K562 (cell line): ENCODE results near the gene NDST4. TPM values are rescaled to one million over a fixed set of nuclear protein-coding genes. Genes with fewer than 3 reads are reported as not detected.

ENCODE experiments used
- ATAC-seq: fragments of 200-7000 bp; cut with Tn5 transposase; 3 replicates; pipeline ENCODE4 v1.9.1; 2020; ENCODE audit warnings: moderate library complexity
- BruUV-seq: library from RNA; stranded (reverse); fragments of 400-500 nt; replicated peaks from 2 replicates; lab custom pipeline; 2021; lab: Mats Ljungman, UMichigan
- CTCF ChIA-PET: fragments of 300-600 bp; formaldehyde crosslinking; extraction: SDS; loops from one replicate; lab custom pipeline; 2021; ENCODE audit warnings: low intra/inter-chr PET ratio; lab: Yijun Ruan, JAX
- POLR2A ChIA-PET: fragments of 300-600, 350-650 bp; sonication (Branson Sonifier 250); formaldehyde crosslinking; extraction: SDS; loops from one replicate; lab custom pipeline; 2021; ENCODE audit warnings: antibody characterized with exemption, inconsistent platforms; lab: Yijun Ruan, JAX
- DNase-seq, 4 experiments: peaks; one replicate each; pipeline versions ENCODE4 v3.0.0 to v3.0.0-alpha.2; 2011 to 2018; ENCODE audit warnings: low spot score in 3 of 4, mixed read lengths in 3 of 4; ENCODE audit errors: extremely low read depth in 1 of 4
- FAIRE-seq: peaks from 2 replicates; lab custom pipeline; 2011; peaks lifted over from hg19 to GRCh38; lab: Jason Lieb, UNC
- H2AFZ ChIP-seq: 2 replicates; pipeline ENCODE4 v1.6.0; 2011; ENCODE audit warnings: low read depth, low read length, control low read depth, inconsistent platforms
- H3K27ac ChIP-seq: fragments of 200-600 bp; 3 replicates; pipeline ENCODE4 v1.8.0; 2011; ENCODE audit warnings: low read depth, mild to moderate bottlenecking, control low read depth, inconsistent platforms, low read length, moderate library complexity, mixed read lengths; ENCODE audit errors: extremely low read depth
- H3K27me3 ChIP-seq, 2 experiments: fragments of 300-600 bp in 1 of 2; 2 replicates in 1 of 2; 3 replicates in 1 of 2; pipeline versions ENCODE4 v1.6.0 to v1.8.0; 2011; ENCODE audit warnings: inconsistent platforms in 2 of 2, low read length in 2 of 2, mild to moderate bottlenecking in 1 of 2, mixed read lengths in 1 of 2, moderate library complexity in 1 of 2; ENCODE audit not compliant: control insufficient read depth in 2 of 2, insufficient read depth in 2 of 2
- H3K36me3 ChIP-seq: fragments of 300-600 bp; 3 replicates; pipeline ENCODE4 v1.8.0; 2011; ENCODE audit warnings: mild to moderate bottlenecking, low read length, inconsistent platforms; ENCODE audit not compliant: control insufficient read depth, insufficient read depth
- H3K4me1 ChIP-seq, 2 experiments: fragments of 200-600 bp in 1 of 2; replicated peaks in 1 of 2; 2 replicates in 1 of 2; 3 replicates in 1 of 2; pipeline versions ENCODE4 v1.5.1 to v1.8.0; 2011; ENCODE audit warnings: inconsistent platforms in 2 of 2, low read length in 2 of 2, mild to moderate bottlenecking in 1 of 2, mixed read lengths in 1 of 2, moderate library complexity in 1 of 2; ENCODE audit not compliant: control insufficient read depth in 2 of 2, insufficient read depth in 2 of 2
- H3K4me2 ChIP-seq: 2 replicates; pipeline ENCODE4 v1.6.1; 2011; ENCODE audit warnings: low read length, control low read depth, inconsistent platforms, mixed read lengths; ENCODE audit not compliant: insufficient read depth
- H3K4me3 ChIP-seq: fragments of 200-600 bp; sonication (generic), shearing (Covaris generic); 2 replicates; pipeline ENCODE4 v1.5.1; 2016; ENCODE audit warnings: control low read depth, inconsistent platforms
- H3K79me2 ChIP-seq: fragments of 200-600 bp; 3 replicates; pipeline ENCODE4 v1.8.0; 2011; ENCODE audit warnings: low read length, inconsistent platforms; ENCODE audit not compliant: control insufficient read depth, insufficient read depth
- H3K9ac ChIP-seq, 2 experiments: 2 replicates each; pipeline versions ENCODE4 v1.6.0 to v1.6.1; 2011; ENCODE audit warnings: low read depth in 2 of 2, low read length in 2 of 2, control low read depth in 1 of 2, inconsistent platforms in 1 of 2, mild to moderate bottlenecking in 1 of 2, mixed read lengths in 1 of 2; ENCODE audit not compliant: insufficient read depth in 1 of 2
- H3K9me1 ChIP-seq: one replicate; pipeline ENCODE4 v1.6.0; 2011; ENCODE audit warnings: inconsistent platforms, mild to moderate bottlenecking, low read length, moderate library complexity; ENCODE audit not compliant: control insufficient read depth, insufficient read depth
- H3K9me3 ChIP-seq: replicated peaks from 2 replicates; pipeline ENCODE4 v1.5.1; 2011; ENCODE audit warnings: low read depth, low read length, inconsistent platforms; ENCODE audit not compliant: control insufficient read depth, insufficient read depth
- H4K20me1 ChIP-seq: replicated peaks from 2 replicates; pipeline ENCODE4 v1.6.1; 2011; ENCODE audit warnings: low read length, inconsistent platforms, mixed read lengths; ENCODE audit not compliant: control insufficient read depth, insufficient read depth
- BRD4 ChIP-seq: fragments of 200-600 bp; sonication (generic); IDR thresholded peaks from 2 replicates; pipeline ENCODE4 v1.6.1; 2017; ENCODE audit warnings: inconsistent platforms
- GATA2 ChIP-seq: sonication (generic); formaldehyde crosslinking; IDR thresholded peaks from 2 replicates; pipeline ENCODE4 v1.4.0; 2020; ENCODE audit warnings: mild to moderate bottlenecking, missing genetic modification reagents
- JUN ChIP-seq, 2 experiments: sonication (generic) in 1 of 2; formaldehyde crosslinking in 1 of 2; IDR thresholded peaks; 2 replicates each; pipeline versions ENCODE4 v1.6.1 to v1.8.0; 2012 to 2022; ENCODE audit warnings: borderline replicate concordance in 2 of 2, mild to moderate bottlenecking in 2 of 2, improper control_type of control experiment in 1 of 2, low read depth in 1 of 2, low read length in 1 of 2, missing genetic modification reagents in 1 of 2
- PBX2 ChIP-seq, 2 experiments: IDR thresholded peaks in 1 of 2; conservative IDR thresholded peaks in 1 of 2; 2 replicates each; pipeline ENCODE4 v1.6.1; 2016; ENCODE audit warnings: low read depth in 2 of 2, mild to moderate bottlenecking in 1 of 2, missing compliant biosample characterization in 1 of 2, missing genetic modification characterization in 1 of 2, moderate library complexity in 1 of 2
- RUNX1 ChIP-seq: sonication (generic); IDR thresholded peaks from 2 replicates; pipeline ENCODE4 v1.6.1; 2016; ENCODE audit warnings: antibody characterized with exemption, low read depth
- TAF7 ChIP-seq: fragments of 450-650 bp; IDR thresholded peaks from 2 replicates; pipeline ENCODE4 v1.6.1; 2016; ENCODE audit warnings: missing genetic modification characterization, missing compliant biosample characterization
- TRIM28 ChIP-seq: fragments of 450-650 bp; IDR thresholded peaks from 2 replicates; pipeline ENCODE4 v1.6.1; 2017
- WGBS: fragments of 100-300 bp; shearing (Covaris generic); methylation state at CpG from one replicate; pipeline ENCODE4 v1.1.6; 2016; ENCODE audit warnings: low coverage, mixed read lengths; ENCODE audit not compliant: insufficient coverage; ENCODE audit errors: missing lambda C conversion rate; 5-methylcytosine and 5-hydroxymethylcytosine counted together
- in situ Hi-C: fragments of 300-500 bp; cut with MboI; formaldehyde crosslinking; loops from 4 replicates; pipeline ENCODE4 v1.15.0; 2018; ENCODE audit warnings: inconsistent platforms, mixed read lengths
- intact Hi-C: fragments of 100-400 bp; cut with micrococcal nuclease; formaldehyde crosslinking; loops from 2 replicates; pipeline ENCODE4 v1.14.2; 2022
- polyA plus RNA-seq, 8 experiments: library from polyadenylated mRNA; depleted of rRNA in 4 of 8; stranded (reverse) in 5 of 8; unstranded in 3 of 8; fragments of >200 nt; fragmentation: Nextera tagmentation in 2 of 8; fragmentation: Illumina TruSeq in 1 of 8; extraction: Ambion mirVana in 2 of 8; extraction: Trizol in 1 of 8; gene quantifications; 2 replicates each; pipeline versions ENCODE4 v1.2.1 to v1.2.3, GENCODE V29; 2011 to 2014; ENCODE audit warnings: inconsistent platforms in 1 of 8, missing spikeins in 1 of 8
- total RNA-seq, 7 experiments: library from RNA; depleted of rRNA in 6 of 7; stranded (reverse); fragments of >200 nt in 6 of 7; fragmentation: Illumina TruSeq in 2 of 7; extraction: Trizol in 2 of 7; gene quantifications; 2 replicates each; pipeline versions ENCODE4 v1.2.1 to v1.2.3, GENCODE V29; 2011 to 2021; ENCODE audit warnings: low replicate concordance in 1 of 7
- TF ChIP-seq, protein P1 (sequence below): sonication (generic); formaldehyde crosslinking; IDR thresholded peaks from 2 replicates; pipeline ENCODE4 v1.8.0; 2023; ENCODE audit warnings: mild to moderate bottlenecking, missing genetic modification reagents

NDST4 gene
- total and polyA plus RNA-seq, 9 of the 15 experiments (the other 6 are each of a cell fraction or from before 2014, with no cell fraction given): not detected

- Histone ChIP-seq H3K27me3 (no peaks in the 10 kb centered on the region), H2AFZ (no peak overlapping the region), H4K20me1 (no peaks in the 10 kb centered on the region), H3K36me3 (no peaks in the 10 kb centered on the region), H3K4me2 (no peak overlapping the region), H3K4me1 (no peaks in the 10 kb centered on the region), H3K4me3 (no peak overlapping the region), H3K9ac (no peak overlapping the region), H3K9me1 (no peaks in the 10 kb centered on the region), H3K79me2 (no peaks in the 10 kb centered on the region), H3K9me3 (no peaks in the 10 kb centered on the region), H3K27ac (no peak overlapping the region)
- ChIA-PET POLR2A (no interaction called here), CTCF (no interaction called here)
- no peak for ATAC-seq
- in situ Hi-C loops (no loop called here), intact Hi-C loops (no loop called here)
- DNase-seq: no peak
- TF ChIP-seq RUNX1 (no peak), PBX2 (CRISPR knock-in tag; IDR thresholded peaks at IDR 0.05; ENCODE audit: low read depth) (no peak), PBX2 (tag; conservative IDR thresholded peaks at IDR 0.05; ENCODE audit: low read depth) (no peak), JUN (IDR thresholded peaks at IDR 0.05; ENCODE audit: borderline replicate concordance, low read depth, low read length) (no peak), JUN (CRISPR knock-in tag; IDR thresholded peaks at IDR 0.05; ENCODE audit: borderline replicate concordance) (no peak), TRIM28 (no peak), BRD4 (no peak), GATA2 (CRISPR knock-in tag) (no peak), TAF7 (tag) (no peak)
- TF ChIP-seq, protein P1, sequence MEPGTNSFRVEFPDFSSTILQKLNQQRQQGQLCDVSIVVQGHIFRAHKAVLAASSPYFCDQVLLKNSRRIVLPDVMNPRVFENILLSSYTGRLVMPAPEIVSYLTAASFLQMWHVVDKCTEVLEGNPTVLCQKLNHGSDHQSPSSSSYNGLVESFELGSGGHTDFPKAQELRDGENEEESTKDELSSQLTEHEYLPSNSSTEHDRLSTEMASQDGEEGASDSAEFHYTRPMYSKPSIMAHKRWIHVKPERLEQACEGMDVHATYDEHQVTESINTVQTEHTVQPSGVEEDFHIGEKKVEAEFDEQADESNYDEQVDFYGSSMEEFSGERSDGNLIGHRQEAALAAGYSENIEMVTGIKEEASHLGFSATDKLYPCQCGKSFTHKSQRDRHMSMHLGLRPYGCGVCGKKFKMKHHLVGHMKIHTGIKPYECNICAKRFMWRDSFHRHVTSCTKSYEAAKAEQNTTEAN: no peak
- 0% methylated on average over 1 of the region's 1 CpG for WGBS
- BruUV-seq: no TSS peak
- no peak for FAIRE-seq
These were observed 60.1 kb downstream of the NDST4 start for GRCh38 chr4:115053313-115053712.
